ENCODE data around the gene PEX5L.

- TF ChIP-seq, protein P1, sequence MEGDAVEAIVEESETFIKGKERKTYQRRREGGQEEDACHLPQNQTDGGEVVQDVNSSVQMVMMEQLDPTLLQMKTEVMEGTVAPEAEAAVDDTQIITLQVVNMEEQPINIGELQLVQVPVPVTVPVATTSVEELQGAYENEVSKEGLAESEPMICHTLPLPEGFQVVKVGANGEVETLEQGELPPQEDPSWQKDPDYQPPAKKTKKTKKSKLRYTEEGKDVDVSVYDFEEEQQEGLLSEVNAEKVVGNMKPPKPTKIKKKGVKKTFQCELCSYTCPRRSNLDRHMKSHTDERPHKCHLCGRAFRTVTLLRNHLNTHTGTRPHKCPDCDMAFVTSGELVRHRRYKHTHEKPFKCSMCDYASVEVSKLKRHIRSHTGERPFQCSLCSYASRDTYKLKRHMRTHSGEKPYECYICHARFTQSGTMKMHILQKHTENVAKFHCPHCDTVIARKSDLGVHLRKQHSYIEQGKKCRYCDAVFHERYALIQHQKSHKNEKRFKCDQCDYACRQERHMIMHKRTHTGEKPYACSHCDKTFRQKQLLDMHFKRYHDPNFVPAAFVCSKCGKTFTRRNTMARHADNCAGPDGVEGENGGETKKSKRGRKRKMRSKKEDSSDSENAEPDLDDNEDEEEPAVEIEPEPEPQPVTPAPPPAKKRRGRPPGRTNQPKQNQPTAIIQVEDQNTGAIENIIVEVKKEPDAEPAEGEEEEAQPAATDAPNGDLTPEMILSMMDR (IDR thresholded peaks at IDR 0.05), result no peak
- no peak for TF ChIP-seq POLR2A (IDR thresholded peaks at IDR 0.05)
Measured at GRCh38 chr3:179991104-179991503, 45.6 kb downstream of the PEX5L start.
